Stimulated activated CD4-positive, alpha-beta T cell treated with anti-CD3 and anti-CD28 coated beads, Interleukin-12 subunit alpha, Interleukin-12 subunit beta, amount 100 ng/mL, for 4 hours (primary cell): ENCODE measurements around the gene AKT3.
"Not testable (repeated sequence)": the region's sequence is repeated elsewhere in the genome, so short reads cannot be mapped to it uniquely, and the experiment has no call there.

Source experiments
- DNase-seq: peaks from one replicate; pipeline ENCODE4 v3.0.0-alpha.2; 2020

AKT3 gene

DNA sequence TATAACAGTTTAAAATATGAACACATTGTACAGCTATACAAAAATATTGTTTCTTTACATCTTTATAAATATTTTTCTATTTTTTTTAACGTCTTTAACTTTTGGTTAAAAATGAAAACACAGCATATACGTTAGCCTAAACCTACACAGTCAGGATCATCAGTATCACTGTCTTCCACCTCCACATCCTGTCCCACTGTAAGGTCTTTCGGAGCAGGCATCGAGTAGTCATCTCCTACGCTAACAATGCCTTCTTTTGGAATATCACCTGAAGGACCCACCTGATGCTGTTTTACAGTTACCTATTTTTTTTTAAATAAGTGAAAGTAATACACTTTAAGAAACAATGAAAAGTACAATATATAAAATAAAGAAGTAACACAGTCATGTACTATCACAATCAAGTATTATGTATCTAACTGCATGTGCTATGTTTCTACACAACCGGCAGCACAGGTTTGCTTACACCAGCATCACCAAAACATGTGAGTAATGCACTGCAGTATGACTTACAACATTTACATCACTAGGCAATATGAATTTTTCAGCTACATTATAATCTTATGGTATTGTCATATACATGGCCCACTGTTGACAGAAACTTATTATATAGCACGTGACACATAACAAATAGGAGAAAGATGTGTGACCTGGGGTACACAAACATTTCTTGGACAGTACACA, 254.4 kb downstream of the AKT3 start:
- no peak for DNase-seq

DNA sequence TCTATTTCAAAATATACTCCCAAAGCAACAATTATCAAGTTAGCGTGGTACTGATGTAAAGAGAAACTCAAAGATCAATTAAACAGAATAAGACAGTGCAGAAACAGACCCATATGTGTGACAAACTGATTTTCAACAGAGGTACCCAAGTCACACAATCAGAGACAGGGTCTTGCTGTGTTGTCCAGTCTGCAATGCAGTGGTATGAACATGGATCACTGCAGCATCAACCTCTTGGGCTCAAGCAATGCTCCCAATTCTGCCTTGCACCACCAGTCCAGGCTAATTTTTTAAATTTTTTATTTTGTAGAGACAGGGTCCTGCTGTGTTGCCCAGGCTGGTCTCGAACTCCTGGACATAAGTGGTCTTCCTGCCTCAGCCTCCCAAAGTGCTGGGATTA, 255.6 kb downstream of the AKT3 start:
- no peak for DNase-seq

DNA sequence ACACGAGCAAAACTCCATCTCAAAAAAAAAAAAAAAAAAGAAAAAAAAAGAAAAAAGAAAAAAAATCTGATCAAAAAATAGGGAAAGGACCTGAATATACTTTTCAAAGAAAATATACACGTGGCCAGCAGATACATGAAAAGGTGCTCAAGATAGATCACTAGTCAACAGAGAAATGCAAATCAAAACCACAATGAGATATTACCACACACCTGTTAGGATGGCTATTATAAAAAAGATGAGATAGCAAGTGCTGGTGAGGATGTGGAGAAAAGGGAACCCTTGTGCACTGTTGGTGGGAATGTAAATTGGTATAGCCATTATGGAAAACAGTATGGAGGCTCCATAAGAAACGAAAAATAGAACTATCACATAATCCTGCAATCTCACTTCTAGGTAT, 260.8 kb downstream of the AKT3 start:
- DNase-seq, result not testable (repeated sequence)

DNA sequence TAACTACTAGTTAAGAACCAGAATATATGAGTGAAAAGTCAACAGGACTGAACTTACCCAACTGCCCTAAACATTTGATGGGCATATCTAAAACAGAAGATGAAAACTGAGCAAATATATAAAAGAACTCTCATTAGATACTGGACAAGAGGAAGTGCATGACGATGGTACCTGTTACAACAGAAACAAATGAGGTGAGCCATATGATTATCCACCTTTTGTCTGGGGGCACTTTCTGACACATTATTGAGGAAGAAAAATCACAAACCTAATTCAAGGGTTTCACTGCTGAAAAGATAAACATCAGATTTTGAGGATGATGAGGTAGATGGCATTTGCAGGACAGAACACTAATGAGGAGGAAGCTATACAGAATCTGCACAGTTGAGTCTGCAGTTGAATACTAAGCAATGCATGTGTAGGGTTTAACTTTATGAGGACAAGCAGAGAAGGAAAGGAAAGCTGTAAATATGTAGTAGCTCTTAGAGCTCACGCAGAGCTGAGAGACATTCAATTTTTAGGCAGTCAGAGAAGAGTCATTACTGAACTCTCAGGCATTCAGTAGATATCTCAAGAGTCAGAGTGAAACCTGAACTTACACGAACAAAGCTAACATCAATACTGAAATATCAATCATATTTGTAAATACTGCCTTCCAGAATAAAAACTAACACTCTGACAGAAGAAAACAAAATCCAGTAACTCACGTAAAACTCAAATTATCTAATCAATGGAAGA, 262.1 kb downstream of the AKT3 start:
- no peak for DNase-seq

DNA sequence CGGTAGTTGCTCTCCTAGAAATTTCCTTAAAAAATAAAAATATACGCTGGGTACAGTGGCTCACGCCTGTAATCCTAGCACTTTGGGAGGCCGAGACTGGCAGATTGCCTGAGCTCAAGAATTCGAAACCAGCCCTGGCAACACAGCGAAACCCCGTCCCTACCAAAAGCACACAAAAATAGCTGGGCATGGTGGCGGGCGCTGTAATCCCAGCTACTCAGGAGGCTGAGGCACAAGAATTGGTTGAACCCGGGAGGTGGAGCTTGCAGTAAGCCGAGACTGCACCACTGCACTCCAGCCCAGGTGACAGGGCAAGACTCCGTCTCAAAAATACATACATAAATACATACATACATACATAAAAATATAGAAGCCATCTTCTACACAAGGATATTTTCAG, 262.8 kb downstream of the AKT3 start:
- no peak for DNase-seq

DNA sequence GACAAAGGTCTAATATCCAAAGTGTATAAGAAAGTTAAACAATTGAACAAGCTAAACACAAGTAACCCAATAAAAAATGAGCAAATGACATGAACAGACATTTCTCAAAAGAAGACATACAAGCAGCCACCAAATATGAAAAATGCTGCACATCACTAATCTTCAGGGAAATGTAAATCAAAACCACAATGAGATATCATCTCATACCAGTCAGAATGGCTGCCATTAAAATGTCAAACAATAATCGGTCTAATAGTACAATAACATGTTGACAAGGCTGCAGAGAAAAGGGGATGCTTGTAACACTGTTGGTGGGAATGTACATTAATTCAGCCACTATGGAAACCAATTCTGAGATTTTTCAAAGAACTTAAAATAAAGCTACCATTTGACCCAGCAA, 264.1 kb downstream of the AKT3 start:
- no peak for DNase-seq

DNA sequence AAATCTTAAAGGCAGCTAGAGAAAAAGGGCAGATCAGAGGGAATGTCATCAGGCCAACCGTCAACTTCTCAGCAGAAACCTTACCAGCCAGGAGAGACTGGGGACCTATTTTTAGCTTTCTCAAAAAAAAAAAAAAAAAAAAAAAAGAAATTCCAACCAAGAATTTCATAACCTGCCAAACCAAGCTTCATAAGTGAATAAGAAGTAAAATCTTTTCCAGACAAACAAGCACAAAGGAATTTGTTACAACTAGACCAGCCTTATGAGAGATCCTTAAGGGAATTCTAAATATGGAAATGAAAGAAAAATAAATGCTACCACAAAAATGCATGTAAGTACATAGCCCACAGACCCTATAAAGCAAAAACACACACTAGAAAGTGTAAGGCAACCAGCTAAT, 267.7 kb downstream of the AKT3 start:
- no peak for DNase-seq

DNA sequence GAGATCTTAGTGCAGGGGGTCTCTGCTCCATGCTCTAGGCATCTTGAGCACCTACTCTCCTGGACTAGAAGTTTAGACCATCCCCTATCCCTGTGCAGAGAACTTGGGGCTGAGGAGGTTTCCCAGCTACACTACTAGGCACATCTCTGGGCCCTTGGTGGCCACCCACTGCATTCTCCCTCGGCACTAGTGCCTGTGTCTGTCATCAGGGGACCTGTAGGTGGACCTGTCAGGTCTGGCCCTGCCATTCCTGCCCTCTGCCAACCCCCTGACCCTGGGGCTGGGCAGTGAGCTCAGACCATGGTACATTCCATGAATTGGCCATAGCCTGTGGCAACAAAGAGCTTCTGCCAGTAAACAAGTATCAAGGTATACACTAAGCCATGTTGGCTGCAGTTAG, 269.1 kb downstream of the AKT3 start:
- no peak for DNase-seq

DNA sequence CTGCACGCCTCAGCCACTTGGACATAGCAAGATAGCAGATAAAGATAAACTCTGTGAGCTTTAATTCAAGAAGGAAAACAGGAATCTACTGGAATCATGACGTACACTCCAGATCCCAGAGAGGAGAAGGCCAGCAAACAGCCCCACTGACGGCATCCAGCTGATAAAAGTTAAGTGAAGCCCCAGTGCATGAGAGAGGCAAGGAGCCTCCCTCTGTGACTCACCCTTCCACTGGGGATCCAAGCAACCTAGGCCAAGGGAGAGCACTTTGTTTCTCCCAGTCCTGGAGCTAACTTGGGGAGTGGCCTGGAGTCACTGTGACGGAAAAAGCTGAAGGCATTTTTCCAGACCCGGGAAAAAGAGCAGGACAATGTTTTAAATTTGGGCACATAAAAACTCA, 270.0 kb downstream of the AKT3 start:
- no peak for DNase-seq

DNA sequence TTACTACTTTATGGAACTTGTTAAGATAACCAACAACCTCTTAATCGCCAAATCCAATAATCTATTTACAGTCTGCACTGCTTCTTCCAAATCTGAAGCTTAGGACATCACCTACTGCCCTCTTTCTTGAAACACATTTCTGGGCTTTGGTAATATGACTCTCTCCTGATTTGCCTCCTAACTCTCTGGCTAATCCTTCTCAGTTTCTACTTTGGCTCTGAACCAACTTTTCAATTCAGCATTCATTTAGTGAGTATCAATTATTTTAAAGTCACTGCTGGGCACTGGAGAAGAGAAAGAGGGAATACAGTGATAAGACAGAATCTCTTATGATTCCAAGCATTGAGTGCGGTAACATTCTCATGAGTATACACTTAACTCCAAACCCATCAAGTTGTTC, 275.0 kb downstream of the AKT3 start:
- DNase-seq, result no peak

DNA sequence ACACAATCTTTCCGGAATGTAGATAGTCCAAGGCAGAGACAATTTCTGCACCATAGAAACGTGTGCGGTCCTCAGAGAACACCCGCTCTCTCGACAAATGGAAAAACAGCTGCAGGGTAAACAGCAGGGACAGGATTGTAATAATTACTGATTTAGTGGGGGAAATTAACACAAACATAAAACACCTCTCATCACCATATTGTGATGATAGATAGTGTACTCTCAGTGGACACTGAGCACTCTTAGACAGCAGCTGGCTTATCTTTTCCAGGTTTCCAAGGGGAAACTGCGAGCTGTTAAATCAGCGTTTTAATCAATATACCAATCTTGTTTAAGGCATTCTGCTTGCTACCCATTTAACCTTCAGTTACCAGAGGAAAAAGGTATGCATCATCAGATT, 277.1 kb downstream of the AKT3 start:
- DNase-seq, result no peak

DNA sequence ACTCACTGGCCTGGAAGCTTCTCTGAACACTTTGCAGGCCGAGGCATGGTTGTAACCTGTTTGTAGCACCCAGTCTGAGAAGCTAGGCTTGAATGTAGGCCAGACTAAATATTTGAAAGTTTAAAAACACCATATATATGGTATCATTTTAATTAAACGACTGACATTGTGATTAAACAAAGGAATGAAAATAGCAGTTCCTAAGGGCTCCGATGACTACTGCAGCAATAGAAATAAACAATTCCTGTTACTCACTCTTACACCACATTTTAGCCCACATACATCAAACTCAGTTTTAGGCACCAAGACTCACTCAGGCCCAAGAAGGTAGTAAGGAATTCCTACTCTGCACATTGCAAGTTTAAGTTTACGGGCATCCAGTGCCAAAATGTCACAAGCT, 281.2 kb downstream of the AKT3 start:
- no peak for DNase-seq

DNA sequence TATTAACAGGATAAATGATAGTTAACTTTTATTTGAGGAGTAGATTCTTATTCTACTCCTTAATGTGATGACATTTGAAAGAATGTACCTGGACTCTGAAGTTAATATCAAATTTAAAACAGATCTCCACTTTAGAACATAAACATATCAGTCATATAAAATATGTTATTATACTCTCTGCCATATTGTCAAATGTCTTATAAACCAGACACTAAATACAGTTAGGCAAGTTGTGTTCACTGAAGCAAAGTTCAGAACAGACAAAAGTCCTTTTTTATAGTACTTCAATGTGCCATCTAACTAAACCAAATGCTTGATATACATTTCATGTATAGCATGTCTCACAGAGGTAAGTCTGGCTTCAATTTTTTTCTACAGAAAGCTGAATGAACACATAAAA, 285.2 kb downstream of the AKT3 start:
- DNase-seq, result no peak

DNA sequence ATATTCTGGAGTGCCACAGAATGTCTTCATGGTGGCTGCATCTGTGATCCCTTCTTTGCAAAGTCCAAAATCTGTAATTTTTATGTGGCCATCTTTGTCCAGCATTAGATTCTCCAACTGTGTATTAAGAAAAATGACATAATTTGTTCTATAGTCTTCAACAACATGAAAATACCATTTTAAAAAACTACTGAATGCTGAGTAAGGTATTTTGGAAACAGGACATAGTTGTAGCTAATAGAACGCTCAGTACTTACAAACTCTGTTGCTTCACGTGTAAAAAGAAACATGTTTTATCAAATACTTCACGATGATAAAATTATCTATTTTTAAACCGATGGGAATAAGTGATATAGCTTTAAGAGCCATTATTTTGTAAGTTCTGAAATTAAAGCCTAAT, 286.3 kb downstream of the AKT3 start:
- no peak for DNase-seq

DNA sequence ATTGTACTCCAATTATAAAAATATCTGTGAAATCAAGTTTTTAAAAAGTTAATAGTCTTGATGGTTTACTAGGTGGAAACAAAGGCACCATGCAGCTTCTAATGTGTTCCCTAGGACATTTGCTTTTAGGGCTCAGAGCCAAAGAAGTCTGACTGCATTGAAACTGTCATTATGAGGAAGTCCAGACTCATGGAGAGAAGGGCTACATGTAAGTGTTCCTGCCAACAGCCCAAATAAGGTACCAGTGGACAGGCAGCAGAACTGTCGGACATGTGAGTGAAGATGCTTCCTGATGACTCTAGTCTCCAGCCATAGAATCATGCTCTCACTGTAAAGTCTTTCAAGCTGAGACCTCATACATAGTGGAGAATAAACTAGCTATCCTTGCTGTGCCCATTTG, 287.6 kb downstream of the AKT3 start:
- no peak for DNase-seq

DNA sequence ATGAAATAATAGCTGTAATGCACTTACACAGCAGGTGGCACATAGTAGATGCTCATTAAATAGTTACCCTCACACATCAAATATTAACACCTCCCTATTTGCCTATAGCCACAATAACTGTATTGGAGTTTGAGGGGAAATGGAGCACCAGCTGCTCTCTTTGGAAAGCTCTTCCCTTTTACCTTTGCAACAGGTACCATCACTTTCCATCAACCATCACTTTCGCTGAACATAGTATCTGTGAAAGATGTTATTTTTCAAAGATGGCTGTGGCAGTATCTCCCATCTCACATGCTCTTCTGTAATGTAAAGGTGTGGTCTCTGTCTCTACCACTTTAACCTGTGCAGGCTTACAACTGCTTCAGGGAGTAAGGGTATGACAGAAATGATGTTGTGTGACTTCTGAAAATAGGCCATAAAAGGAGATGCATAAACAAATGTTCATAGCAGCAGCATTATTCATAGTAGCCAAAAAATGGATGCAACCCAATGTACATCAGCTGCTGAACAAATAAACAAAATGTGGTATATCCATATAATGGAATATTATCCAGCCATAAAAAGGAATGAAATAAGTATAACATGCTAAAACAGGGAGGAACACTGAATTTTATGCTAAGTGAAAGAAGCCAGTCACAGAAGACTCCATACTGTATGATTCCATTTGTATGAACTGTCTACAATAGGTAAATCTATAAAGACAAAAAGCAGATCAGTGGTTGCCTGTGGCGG, 288.3 kb downstream of the AKT3 start:
- DNase-seq, result no peak

DNA sequence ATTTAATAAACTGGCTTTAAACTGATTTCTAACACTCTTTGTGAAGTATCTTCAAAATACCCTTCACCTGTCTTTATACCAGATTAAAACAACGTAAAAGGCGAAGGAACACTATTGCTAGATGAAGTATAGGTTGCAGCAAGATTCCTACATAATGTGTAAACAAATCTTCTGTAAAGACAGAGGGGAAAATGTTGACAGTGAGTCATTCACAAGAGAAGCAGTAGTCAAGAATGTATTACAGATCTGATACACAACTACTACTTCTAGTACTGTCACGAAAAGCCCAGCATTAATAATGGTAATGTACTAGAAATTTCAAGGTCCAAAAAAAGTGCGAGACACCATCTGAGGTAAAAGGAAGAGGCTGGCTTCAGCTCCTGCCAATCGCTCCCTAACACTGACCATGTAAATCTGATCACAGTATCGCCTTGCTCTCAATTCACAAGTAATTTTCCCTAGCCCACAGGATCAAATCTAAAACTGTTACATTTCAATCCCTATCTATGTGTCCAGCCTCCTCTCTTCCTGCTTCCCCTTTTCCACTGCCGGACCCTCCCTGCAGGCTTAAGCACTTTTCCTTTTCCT, 290.4 kb downstream of the AKT3 start:
- DNase-seq, result no peak

DNA sequence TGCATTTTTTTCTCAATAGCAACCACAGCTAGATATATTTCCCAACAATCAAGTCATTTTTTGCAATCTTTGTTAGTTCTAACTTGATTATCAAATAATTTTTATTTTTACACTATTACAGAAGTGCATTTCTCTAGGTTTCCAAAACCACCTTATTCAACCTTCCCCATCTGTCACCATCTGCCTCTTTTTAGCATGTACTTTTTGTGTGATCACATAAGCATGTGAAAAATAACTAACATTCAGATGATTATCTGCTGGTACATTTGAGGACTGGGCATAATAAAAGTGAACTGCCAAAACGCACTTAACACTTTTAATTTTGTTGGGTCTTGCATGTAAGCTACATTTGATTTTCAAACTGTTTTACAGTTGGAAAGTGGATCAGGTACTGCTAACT, 291.5 kb downstream of the AKT3 start:
- no peak for DNase-seq

DNA sequence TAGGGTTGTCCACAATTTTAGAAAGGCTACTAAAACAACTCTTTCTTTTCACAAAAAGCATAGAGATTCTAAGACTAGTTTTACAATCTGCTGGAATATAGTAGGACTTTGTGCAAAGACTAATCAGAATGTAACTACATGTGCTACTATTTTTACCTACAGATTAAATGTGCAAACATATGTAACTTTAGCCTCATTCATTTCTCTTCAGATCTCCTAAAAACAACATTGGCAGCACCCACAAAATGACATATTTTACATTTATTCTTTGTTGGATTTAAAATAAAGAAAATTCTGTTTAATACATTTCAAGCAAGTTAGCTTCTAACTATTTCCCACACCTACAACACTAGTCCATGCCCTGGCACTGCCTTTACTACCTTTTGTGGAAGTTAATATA, 292.2 kb downstream of the AKT3 start:
- no peak for DNase-seq

DNA sequence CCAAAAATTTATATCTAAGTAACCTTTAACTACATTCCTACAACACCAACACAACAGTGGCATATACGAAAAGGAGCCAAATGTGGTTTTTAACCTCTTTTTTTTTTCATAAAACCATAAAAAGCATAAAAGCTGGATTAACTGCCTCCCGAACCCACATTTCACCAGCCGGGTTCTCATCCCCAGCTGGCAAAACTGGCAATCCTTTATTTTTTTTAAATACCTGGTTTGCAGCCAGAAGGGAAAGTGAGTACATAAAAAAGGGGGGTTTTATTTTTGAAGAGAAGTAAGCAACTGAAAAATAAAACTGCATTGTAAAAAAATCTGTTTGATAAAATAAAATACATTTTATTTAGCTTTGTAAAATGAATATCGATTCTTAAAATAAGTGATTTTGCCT, 295.4 kb downstream of the AKT3 start:
- DNase-seq, result no peak

DNA sequence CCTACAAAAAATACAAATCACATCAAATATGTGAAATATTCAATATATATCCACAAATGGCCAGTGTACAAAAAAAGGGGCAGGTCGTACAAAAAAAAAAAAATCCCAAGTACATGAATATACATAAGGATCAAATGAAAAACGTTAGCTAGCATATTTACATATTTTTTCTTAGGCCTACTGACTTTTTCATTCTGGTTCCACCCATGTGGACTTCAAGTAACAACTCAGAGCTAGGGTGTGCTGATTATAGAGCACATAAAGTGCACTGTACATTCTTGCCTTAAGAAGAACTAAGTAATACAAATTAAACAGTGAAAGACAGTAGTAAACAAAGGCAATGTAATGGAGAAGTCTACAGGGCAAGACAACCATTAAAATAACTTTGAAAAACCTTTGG, 297.0 kb downstream of the AKT3 start:
- no peak for DNase-seq

DNA sequence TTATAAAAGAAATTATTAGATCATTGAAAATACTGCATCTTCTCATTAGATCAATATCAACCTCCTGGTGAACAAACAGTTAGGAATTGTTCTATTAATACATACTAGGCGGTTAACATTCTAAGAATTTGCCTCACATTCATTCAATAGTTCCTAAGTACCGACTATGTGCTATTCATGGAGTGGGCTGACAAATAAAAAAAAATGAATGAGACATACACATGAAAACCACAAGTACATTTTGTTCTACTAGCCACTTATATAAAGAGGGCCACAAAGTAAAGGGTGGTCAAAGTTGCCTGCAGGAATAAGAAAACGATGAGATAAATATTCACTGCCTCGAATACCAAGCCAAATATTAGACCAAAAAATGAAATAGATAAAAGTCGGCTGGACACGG, 299.8 kb downstream of the AKT3 start:
- DNase-seq, result no peak

DNA sequence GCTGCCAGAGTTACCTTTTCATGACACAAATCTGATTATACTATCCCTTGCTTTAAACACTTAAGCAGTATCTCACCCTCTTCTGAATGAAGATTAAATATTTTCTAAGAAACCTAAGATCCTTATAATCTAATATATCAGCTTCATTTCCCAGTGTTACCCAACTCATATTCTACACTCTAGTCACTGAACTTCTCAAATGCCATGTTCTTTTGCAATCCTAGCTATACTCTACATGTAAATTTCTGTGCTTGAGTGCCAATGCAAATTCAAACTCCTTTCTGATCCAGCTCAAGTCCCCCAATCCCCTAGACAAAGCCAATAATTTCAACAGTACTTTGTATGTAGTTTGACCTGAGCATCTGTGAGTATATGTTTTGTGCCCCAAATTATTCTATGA, 300.3 kb downstream of the AKT3 start:
- DNase-seq, result no peak

DNA sequence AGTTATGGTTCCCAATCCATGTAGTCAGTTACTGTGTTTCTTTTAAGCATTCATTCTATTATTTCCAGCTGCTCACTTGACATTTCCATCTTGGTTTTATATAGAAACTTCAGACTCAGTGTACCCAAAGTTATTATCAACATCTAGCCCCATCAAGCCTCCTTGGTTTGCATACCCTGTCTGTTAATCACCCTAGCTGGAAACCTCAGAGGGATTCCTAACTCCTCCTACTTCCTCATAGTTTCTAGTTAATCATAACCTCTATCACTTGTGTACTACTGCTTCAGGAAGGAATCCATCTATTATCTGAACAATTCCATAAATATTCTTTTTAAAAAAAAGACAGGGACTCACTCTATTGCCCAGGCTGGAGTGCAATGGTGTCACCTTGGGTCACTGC, 300.9 kb downstream of the AKT3 start:
- no peak for DNase-seq
